HepG2 (cell line): ENCODE results near the gene TF. TPM values are rescaled to one million over a fixed set of nuclear protein-coding genes. Genes with fewer than 3 reads are reported as not detected.

Experiments
- HHEX ChIP-seq: IDR thresholded peaks from 2 replicates; pipeline ENCODE4 v1.6.1; 2016; ENCODE audit warnings: control low read depth
- HMG20B ChIP-seq: conservative IDR thresholded peaks from 2 replicates; pipeline ENCODE4 v1.6.1; 2016; ENCODE audit warnings: missing genetic modification reagents, missing compliant biosample characterization
- IRF2 ChIP-seq: IDR thresholded peaks from 2 replicates; pipeline ENCODE4 v1.6.1; 2018; ENCODE audit warnings: missing genetic modification reagents, missing compliant biosample characterization
- IRX3 ChIP-seq: sonication (generic); formaldehyde crosslinking; IDR thresholded peaks from 2 replicates; pipeline ENCODE4 v1.8.1; 2023; ENCODE audit warnings: mild to moderate bottlenecking, low read depth, missing genetic modification reagents, borderline replicate concordance
- MLLT10 ChIP-seq: sonication (generic); formaldehyde crosslinking; IDR thresholded peaks from 2 replicates; pipeline ENCODE4 v1.4.0; 2020; ENCODE audit warnings: missing genetic modification reagents
- PHB2 ChIP-seq: fragments of 450-650 bp; IDR thresholded peaks from 2 replicates; pipeline ENCODE4 v1.6.1; 2018; ENCODE audit not compliant: partially characterized antibody
- POLR2AphosphoS2 ChIP-seq: IDR thresholded peaks from 2 replicates; pipeline ENCODE4 v1.6.1; 2011; ENCODE audit warnings: low read depth, low read length, improper control_type of control experiment
- SP1 ChIP-seq, 2 experiments: fragments of 450-650 bp in 1 of 2; sonication (generic) in 1 of 2; formaldehyde crosslinking in 1 of 2; IDR thresholded peaks; 2 replicates each; pipeline versions ENCODE4 v1.4.0 to v1.6.1; 2016 to 2020; ENCODE audit warnings: missing genetic modification reagents in 1 of 2
- SYNCRIP ChIP-seq: fragments of 200-400 bp; formaldehyde crosslinking; IDR thresholded peaks from 2 replicates; pipeline ENCODE4 v1.6.1; 2018; ENCODE audit warnings: mild to moderate bottlenecking, low read depth, low read length; ENCODE audit not compliant: insufficient read depth
- TBL1XR1 ChIP-seq: fragments of 150-350 bp; IDR thresholded peaks from 2 replicates; pipeline ENCODE4 v1.6.1; 2014; ENCODE audit warnings: borderline replicate concordance, low read length; ENCODE audit not compliant: partially characterized antibody
- TFDP1 ChIP-seq: IDR thresholded peaks from 2 replicates; pipeline ENCODE4 v1.6.1; 2016; ENCODE audit warnings: missing compliant biosample characterization, missing genetic modification reagents, borderline replicate concordance
- TGIF2 ChIP-seq: IDR thresholded peaks from 2 replicates; pipeline ENCODE4 v1.6.1; 2016; ENCODE audit warnings: control low read depth, missing compliant biosample characterization
- ZFP36L1 ChIP-seq: sonication (generic); formaldehyde crosslinking; IDR thresholded peaks from 2 replicates; pipeline ENCODE4 v1.8.0; 2022; ENCODE audit warnings: mild to moderate bottlenecking, missing genetic modification reagents, moderate library complexity
- ZMAT5 ChIP-seq: sonication (generic); formaldehyde crosslinking; IDR thresholded peaks from 2 replicates; pipeline ENCODE4 v1.5.0; 2020; ENCODE audit warnings: mild to moderate bottlenecking, low read depth, missing genetic modification reagents, borderline replicate concordance
- ZNF17 ChIP-seq: sonication (generic); formaldehyde crosslinking; IDR thresholded peaks from 2 replicates; pipeline ENCODE4 v1.5.0; 2020; ENCODE audit warnings: mild to moderate bottlenecking, missing genetic modification reagents
- ZNF34 ChIP-seq: sonication (generic); formaldehyde crosslinking; IDR thresholded peaks from 2 replicates; pipeline ENCODE4 v1.4.0; 2020; ENCODE audit warnings: mild to moderate bottlenecking, missing genetic modification reagents, borderline replicate concordance
- ZNF343 ChIP-seq: sonication (generic); formaldehyde crosslinking; IDR thresholded peaks from 2 replicates; pipeline ENCODE4 v1.4.0; 2020; ENCODE audit warnings: mild to moderate bottlenecking, missing genetic modification reagents
- ZNF558 ChIP-seq: sonication (generic); formaldehyde crosslinking; IDR thresholded peaks from 2 replicates; pipeline ENCODE4 v1.9.0; 2022; ENCODE audit warnings: mild to moderate bottlenecking, missing genetic modification reagents, borderline replicate concordance
- ZNF564 ChIP-seq: sonication (generic); formaldehyde crosslinking; IDR thresholded peaks from 2 replicates; pipeline ENCODE4 v1.8.1; 2023; ENCODE audit warnings: mild to moderate bottlenecking, missing genetic modification reagents
- ZNF614 ChIP-seq: IDR thresholded peaks from 2 replicates; pipeline ENCODE4 v1.6.1; 2018; ENCODE audit warnings: missing biosample characterization, missing genetic modification reagents, inconsistent platforms, borderline replicate concordance
- polyA plus RNA-seq, 8 experiments: library from polyadenylated mRNA; depleted of rRNA in 3 of 8; stranded (reverse) in 7 of 8; unstranded in 1 of 8; fragments of >200 nt; fragmentation: Illumina TruSeq in 4 of 8; extraction: Trizol in 4 of 8; gene quantifications; 2 replicates each; pipeline versions ENCODE4 v1.2.1 to v1.2.3, GENCODE V29; 2011 to 2016; ENCODE audit warnings: low read depth in 4 of 8, missing spikeins in 1 of 8, mixed read lengths in 1 of 8; ENCODE audit not compliant: insufficient read depth in 1 of 8
- total RNA-seq, 5 experiments: library from RNA; depleted of rRNA; stranded (reverse); fragments of >200 nt; fragmentation: Illumina TruSeq; extraction: Trizol; gene quantifications; 2 replicates each; pipeline ENCODE4 v1.2.3, GENCODE V29; 2016; ENCODE audit warnings: low read depth in 1 of 5
- TF ChIP-seq, protein P1 (sequence below): sonication (generic); formaldehyde crosslinking; IDR thresholded peaks from 2 replicates; pipeline ENCODE4 v1.8.1; 2023; ENCODE audit warnings: mild to moderate bottlenecking, missing genetic modification reagents
- TF ChIP-seq, protein P2 (sequence below): sonication (generic); formaldehyde crosslinking; IDR thresholded peaks from 2 replicates; pipeline ENCODE4 v1.5.0; 2020; ENCODE audit warnings: missing genetic modification reagents
- TF ChIP-seq, protein P3 (sequence below): sonication (generic); formaldehyde crosslinking; IDR thresholded peaks from 2 replicates; pipeline ENCODE4 v1.5.1; 2020; ENCODE audit warnings: mild to moderate bottlenecking, missing genetic modification reagents, moderate library complexity

Gene TF
- total and polyA plus RNA-seq, 2 of the 13 experiments (the other 11 are each of a cell fraction or from before 2014, with no cell fraction given): 10,074 to 11,821 TPM

DNA sequence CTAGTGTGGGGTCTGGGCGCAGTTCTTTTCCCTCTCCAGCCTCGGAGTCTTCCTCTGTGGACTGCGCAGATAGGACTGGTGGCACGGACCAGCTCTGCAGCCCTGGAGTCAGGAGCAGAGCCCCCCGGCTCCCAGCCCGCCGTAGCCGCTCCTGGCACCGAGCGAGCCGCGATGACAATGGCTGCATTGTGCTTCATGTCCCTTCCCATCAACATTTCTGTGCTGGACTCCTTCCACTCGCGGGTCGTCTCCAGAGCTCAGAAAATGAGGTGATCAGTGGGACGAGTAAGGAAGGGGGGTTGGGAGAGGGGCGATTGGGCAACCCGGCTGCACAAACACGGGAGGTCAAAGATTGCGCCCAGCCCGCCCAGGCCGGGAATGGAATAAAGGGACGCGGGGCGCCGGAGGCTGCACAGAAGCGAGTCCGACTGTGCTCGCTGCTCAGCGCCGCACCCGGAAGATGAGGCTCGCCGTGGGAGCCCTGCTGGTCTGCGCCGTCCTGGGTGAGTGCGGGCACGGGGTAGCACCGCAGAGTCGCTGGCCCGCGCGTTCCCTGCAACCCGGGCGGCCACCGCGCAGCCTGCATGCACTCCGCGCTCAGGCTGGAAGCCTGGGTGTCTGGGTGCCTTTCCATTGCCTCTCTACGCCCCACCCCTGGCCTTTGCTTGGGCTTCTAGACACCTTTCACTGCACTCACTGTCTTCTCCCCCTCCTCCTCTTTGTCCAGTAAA lies at the start of gene TF (continued):
- peak; percentile 86; the same call in 1 of the 2 replicates for TF ChIP-seq ZNF614 (CRISPR knock-in tag)
- TF ChIP-seq ZNF564 (CRISPR knock-in tag): peak; percentile 96
- peak; percentile 89 for TF ChIP-seq HMG20B
- no peak for TF ChIP-seq ZMAT5 (CRISPR knock-in tag)
- TF ChIP-seq ZNF343: peak; percentile 78; the same call in 1 of the 2 replicates
- peak; percentile 85 for TF ChIP-seq TGIF2 (CRISPR knock-in tag)
- peak; percentile 79; the same call in 1 of the 2 replicates for TF ChIP-seq ZNF34
- TF ChIP-seq MLLT10 (CRISPR knock-in tag): peak; percentile 93
- TF ChIP-seq, protein P1, sequence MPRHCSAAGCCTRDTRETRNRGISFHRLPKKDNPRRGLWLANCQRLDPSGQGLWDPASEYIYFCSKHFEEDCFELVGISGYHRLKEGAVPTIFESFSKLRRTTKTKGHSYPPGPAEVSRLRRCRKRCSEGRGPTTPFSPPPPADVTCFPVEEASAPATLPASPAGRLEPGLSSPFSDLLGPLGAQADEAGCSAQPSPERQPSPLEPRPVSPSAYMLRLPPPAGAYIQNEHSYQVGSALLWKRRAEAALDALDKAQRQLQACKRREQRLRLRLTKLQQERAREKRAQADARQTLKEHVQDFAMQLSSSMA (CRISPR knock-in tag): no peak
- TF ChIP-seq PHB2: no peak
- TF ChIP-seq HHEX: no peak
- no peak for TF ChIP-seq ZNF17 (CRISPR knock-in tag)
- no peak for TF ChIP-seq SYNCRIP
- peak; percentile 91 for TF ChIP-seq IRF2 (CRISPR knock-in tag)
- TF ChIP-seq, protein P2, sequence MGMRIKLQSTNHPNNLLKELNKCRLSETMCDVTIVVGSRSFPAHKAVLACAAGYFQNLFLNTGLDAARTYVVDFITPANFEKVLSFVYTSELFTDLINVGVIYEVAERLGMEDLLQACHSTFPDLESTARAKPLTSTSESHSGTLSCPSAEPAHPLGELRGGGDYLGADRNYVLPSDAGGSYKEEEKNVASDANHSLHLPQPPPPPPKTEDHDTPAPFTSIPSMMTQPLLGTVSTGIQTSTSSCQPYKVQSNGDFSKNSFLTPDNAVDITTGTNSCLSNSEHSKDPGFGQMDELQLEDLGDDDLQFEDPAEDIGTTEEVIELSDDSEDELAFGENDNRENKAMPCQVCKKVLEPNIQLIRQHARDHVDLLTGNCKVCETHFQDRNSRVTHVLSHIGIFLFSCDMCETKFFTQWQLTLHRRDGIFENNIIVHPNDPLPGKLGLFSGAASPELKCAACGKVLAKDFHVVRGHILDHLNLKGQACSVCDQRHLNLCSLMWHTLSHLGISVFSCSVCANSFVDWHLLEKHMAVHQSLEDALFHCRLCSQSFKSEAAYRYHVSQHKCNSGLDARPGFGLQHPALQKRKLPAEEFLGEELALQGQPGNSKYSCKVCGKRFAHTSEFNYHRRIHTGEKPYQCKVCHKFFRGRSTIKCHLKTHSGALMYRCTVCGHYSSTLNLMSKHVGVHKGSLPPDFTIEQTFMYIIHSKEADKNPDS (CRISPR knock-in tag): peak; percentile 85
- TF ChIP-seq TFDP1 (CRISPR knock-in tag): peak; percentile 56; the same call in 1 of the 2 replicates
- peak; percentile 85; the same call in 1 of the 2 replicates for TF ChIP-seq ZNF558 (CRISPR knock-in tag)
- peak; percentile 88 for TF ChIP-seq ZFP36L1 (CRISPR knock-in tag)
- peak; percentile 97 for TF ChIP-seq IRX3 (CRISPR knock-in tag)
- peak; percentile 90 for TF ChIP-seq TBL1XR1
- TF ChIP-seq, protein P3, sequence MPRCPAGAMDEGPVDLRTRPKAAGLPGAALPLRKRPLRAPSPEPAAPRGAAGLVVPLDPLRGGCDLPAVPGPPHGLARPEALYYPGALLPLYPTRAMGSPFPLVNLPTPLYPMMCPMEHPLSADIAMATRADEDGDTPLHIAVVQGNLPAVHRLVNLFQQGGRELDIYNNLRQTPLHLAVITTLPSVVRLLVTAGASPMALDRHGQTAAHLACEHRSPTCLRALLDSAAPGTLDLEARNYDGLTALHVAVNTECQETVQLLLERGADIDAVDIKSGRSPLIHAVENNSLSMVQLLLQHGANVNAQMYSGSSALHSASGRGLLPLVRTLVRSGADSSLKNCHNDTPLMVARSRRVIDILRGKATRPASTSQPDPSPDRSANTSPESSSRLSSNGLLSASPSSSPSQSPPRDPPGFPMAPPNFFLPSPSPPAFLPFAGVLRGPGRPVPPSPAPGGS (CRISPR knock-in tag): peak; percentile 89
- no peak for TF ChIP-seq POLR2AphosphoS2
- no peak for TF ChIP-seq SP1 (IDR thresholded peaks at IDR 0.05)
- TF ChIP-seq SP1 (CRISPR knock-in tag; IDR thresholded peaks at IDR 0.05): peak; percentile 52
